HEK293 (cell line): ENCODE results near the gene MVB12A.

Source experiments
- CTCF ChIA-PET: fragments of 350-600 bp; formaldehyde crosslinking; extraction: SDS; loops from one replicate; lab custom pipeline; 2021; ENCODE audit warnings: antibody characterized with exemption; lab: Yijun Ruan, JAX
- POLR2A ChIA-PET: fragments of 300-600 bp; formaldehyde crosslinking; extraction: SDS; loops from one replicate; lab custom pipeline; 2020; ENCODE audit warnings: antibody characterized with exemption, inconsistent platforms; lab: Yijun Ruan, JAX
- H3K27ac ChIP-seq: fragments of 200-500 bp; sonication (Bioruptor generic); 2 replicates; pipeline ENCODE4 v1.5.1; 2014; ENCODE audit warnings: low read depth, low read length, control low read depth, inconsistent platforms; ENCODE audit errors: extremely low read depth
- H3K36me3 ChIP-seq, 2 experiments: fragments of 200-500 bp in 1 of 2; sonication (Bioruptor generic) in 1 of 2; 1 replicate in 1 of 2; 2 replicates in 1 of 2; pipeline ENCODE4 v1.5.1; 2014 to 2017; ENCODE audit warnings: inconsistent platforms in 2 of 2, low read length in 2 of 2; ENCODE audit not compliant: control insufficient read depth in 2 of 2, insufficient read depth in 1 of 2
- H3K4me1 ChIP-seq: fragments of 200-500 bp; sonication (Bioruptor generic); 2 replicates; pipeline ENCODE4 v1.5.1; 2014; ENCODE audit warnings: mild to moderate bottlenecking, low read length, inconsistent platforms; ENCODE audit not compliant: control insufficient read depth, insufficient read depth
- H3K4me3 ChIP-seq: 2 replicates; pipeline ENCODE4 v1.5.1; 2011; ENCODE audit warnings: low read depth, mild to moderate bottlenecking, control low read depth, low read length, moderate library complexity
- H3K9me3 ChIP-seq: fragments of 200-500 bp; sonication (Bioruptor generic); 2 replicates; pipeline ENCODE4 v1.5.1; 2014; ENCODE audit warnings: low read depth, low read length, inconsistent platforms; ENCODE audit not compliant: control insufficient read depth, insufficient read depth
- BCL11B ChIP-seq: fragments of 450-650 bp; formaldehyde crosslinking; IDR thresholded peaks from 2 replicates; pipeline ENCODE4 v1.5.1; 2016; ENCODE audit warnings: low read depth, missing biosample characterization, missing genetic modification characterization
- EGR2 ChIP-seq: fragments of 450-650 bp; formaldehyde crosslinking; IDR thresholded peaks from 2 replicates; pipeline ENCODE4 v1.5.1; 2016; ENCODE audit warnings: low read depth, missing biosample characterization, missing genetic modification characterization
- KLF1 ChIP-seq: fragments of 450-650 bp; formaldehyde crosslinking; IDR thresholded peaks from 2 replicates; pipeline ENCODE4 v1.5.1; 2016; ENCODE audit warnings: missing biosample characterization, missing genetic modification characterization
- KLF16 ChIP-seq: fragments of 450-650 bp; formaldehyde crosslinking; IDR thresholded peaks from 2 replicates; pipeline ENCODE4 v1.5.1; 2017; ENCODE audit warnings: missing biosample characterization, missing genetic modification characterization
- OVOL3 ChIP-seq: fragments of 450-650 bp; formaldehyde crosslinking; IDR thresholded peaks from 2 replicates; pipeline ENCODE4 v1.5.1; 2016; ENCODE audit warnings: missing biosample characterization, missing genetic modification characterization
- WT1 ChIP-seq: fragments of 450-650 bp; formaldehyde crosslinking; IDR thresholded peaks from 2 replicates; pipeline ENCODE4 v1.5.1; 2016; ENCODE audit warnings: missing biosample characterization, missing genetic modification characterization
- YY1 ChIP-seq: fragments of 450-650 bp; formaldehyde crosslinking; IDR thresholded peaks from 2 replicates; pipeline ENCODE4 v1.5.1; 2018; ENCODE audit warnings: missing biosample characterization, missing genetic modification characterization
- ZIC2 ChIP-seq: fragments of 450-650 bp; formaldehyde crosslinking; IDR thresholded peaks from 2 replicates; pipeline ENCODE4 v1.5.1; 2016; ENCODE audit warnings: missing biosample characterization, missing genetic modification characterization
- ZNF248 ChIP-seq: fragments of 450-650 bp; formaldehyde crosslinking; IDR thresholded peaks from 2 replicates; pipeline ENCODE4 v1.5.1; 2017; ENCODE audit warnings: missing biosample characterization, missing genetic modification characterization
- ZNF394 ChIP-seq: fragments of 450-650 bp; formaldehyde crosslinking; IDR thresholded peaks from 2 replicates; pipeline ENCODE4 v1.5.1; 2016; ENCODE audit warnings: missing biosample characterization, missing genetic modification characterization, mild to moderate bottlenecking, moderate library complexity, borderline replicate concordance
- ZNF501 ChIP-seq: fragments of 450-650 bp; formaldehyde crosslinking; IDR thresholded peaks from 2 replicates; pipeline ENCODE4 v1.5.1; 2016; ENCODE audit warnings: missing biosample characterization, missing genetic modification characterization
- ZNF548 ChIP-seq: fragments of 450-650 bp; formaldehyde crosslinking; IDR thresholded peaks from 2 replicates; pipeline ENCODE4 v1.5.1; 2016; ENCODE audit warnings: missing biosample characterization, missing genetic modification characterization
- ZNF555 ChIP-seq: fragments of 450-650 bp; formaldehyde crosslinking; conservative IDR thresholded peaks from 2 replicates; pipeline ENCODE4 v1.5.1; 2017; ENCODE audit warnings: missing biosample characterization, mild to moderate bottlenecking, missing genetic modification characterization, inconsistent platforms
- ZNF558 ChIP-seq: fragments of 450-650 bp; formaldehyde crosslinking; IDR thresholded peaks from 2 replicates; pipeline ENCODE4 v1.5.1; 2016; ENCODE audit warnings: missing biosample characterization, missing genetic modification characterization
- ZNF561 ChIP-seq: fragments of 450-650 bp; IDR thresholded peaks from 2 replicates; pipeline ENCODE4 v1.5.1; 2018; ENCODE audit warnings: missing biosample characterization, missing genetic modification characterization, borderline replicate concordance
- ZNF610 ChIP-seq: fragments of 450-650 bp; formaldehyde crosslinking; IDR thresholded peaks from 2 replicates; pipeline ENCODE4 v1.5.1; 2016; ENCODE audit warnings: missing biosample characterization, missing genetic modification characterization, borderline replicate concordance
- ZNF664 ChIP-seq: fragments of 450-650 bp; formaldehyde crosslinking; IDR thresholded peaks from 2 replicates; pipeline ENCODE4 v1.5.1; 2016; ENCODE audit warnings: missing biosample characterization, missing genetic modification characterization
- ZSCAN16 ChIP-seq: fragments of 450-650 bp; formaldehyde crosslinking; IDR thresholded peaks from 2 replicates; pipeline ENCODE4 v1.5.1; 2016; ENCODE audit warnings: missing biosample characterization, missing genetic modification characterization
- ZSCAN23 ChIP-seq: fragments of 450-650 bp; formaldehyde crosslinking; IDR thresholded peaks from 2 replicates; pipeline ENCODE4 v1.5.1; 2016; ENCODE audit warnings: missing biosample characterization, missing genetic modification characterization
- TF ChIP-seq, protein P1 (sequence below): fragments of 450-650 bp; formaldehyde crosslinking; IDR thresholded peaks from 2 replicates; pipeline ENCODE4 v1.5.1; 2016; ENCODE audit warnings: missing biosample characterization, missing genetic modification characterization, borderline replicate concordance
- TF ChIP-seq, protein P2 (sequence below): fragments of 450-650 bp; formaldehyde crosslinking; IDR thresholded peaks from 2 replicates; pipeline ENCODE4 v1.5.1; 2016; ENCODE audit warnings: missing biosample characterization, missing genetic modification characterization, borderline replicate concordance
- TF ChIP-seq, protein P3 (sequence below): fragments of 450-650 bp; formaldehyde crosslinking; IDR thresholded peaks from 2 replicates; pipeline ENCODE4 v1.5.1; 2017; ENCODE audit warnings: missing biosample characterization, missing genetic modification characterization
- TF ChIP-seq, protein P4 (sequence below): fragments of 450-650 bp; formaldehyde crosslinking; IDR thresholded peaks from 2 replicates; pipeline ENCODE4 v1.5.1; 2017; ENCODE audit warnings: missing biosample characterization, missing genetic modification characterization

Gene MVB12A

DNA sequence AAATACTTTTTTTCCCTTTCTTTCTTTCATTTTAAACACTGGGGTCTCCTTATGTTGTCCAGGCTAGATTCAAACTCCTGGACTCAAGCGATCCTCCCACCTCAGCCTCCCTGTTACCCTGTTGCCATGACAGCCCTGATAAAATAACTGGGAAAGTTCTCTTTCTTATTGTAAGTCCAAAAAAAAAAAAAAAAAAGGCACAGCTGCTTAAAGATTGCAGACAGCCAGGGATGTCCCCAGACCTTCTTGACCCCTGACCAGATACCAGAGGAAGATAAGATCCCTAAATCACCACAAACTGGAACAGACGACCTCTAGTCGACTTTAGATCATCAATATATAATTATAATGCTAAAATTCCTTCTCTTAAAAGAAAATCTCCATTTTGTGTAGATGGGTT, 1.1 kb upstream of the MVB12A start (continued):
- TF ChIP-seq, protein P1, sequence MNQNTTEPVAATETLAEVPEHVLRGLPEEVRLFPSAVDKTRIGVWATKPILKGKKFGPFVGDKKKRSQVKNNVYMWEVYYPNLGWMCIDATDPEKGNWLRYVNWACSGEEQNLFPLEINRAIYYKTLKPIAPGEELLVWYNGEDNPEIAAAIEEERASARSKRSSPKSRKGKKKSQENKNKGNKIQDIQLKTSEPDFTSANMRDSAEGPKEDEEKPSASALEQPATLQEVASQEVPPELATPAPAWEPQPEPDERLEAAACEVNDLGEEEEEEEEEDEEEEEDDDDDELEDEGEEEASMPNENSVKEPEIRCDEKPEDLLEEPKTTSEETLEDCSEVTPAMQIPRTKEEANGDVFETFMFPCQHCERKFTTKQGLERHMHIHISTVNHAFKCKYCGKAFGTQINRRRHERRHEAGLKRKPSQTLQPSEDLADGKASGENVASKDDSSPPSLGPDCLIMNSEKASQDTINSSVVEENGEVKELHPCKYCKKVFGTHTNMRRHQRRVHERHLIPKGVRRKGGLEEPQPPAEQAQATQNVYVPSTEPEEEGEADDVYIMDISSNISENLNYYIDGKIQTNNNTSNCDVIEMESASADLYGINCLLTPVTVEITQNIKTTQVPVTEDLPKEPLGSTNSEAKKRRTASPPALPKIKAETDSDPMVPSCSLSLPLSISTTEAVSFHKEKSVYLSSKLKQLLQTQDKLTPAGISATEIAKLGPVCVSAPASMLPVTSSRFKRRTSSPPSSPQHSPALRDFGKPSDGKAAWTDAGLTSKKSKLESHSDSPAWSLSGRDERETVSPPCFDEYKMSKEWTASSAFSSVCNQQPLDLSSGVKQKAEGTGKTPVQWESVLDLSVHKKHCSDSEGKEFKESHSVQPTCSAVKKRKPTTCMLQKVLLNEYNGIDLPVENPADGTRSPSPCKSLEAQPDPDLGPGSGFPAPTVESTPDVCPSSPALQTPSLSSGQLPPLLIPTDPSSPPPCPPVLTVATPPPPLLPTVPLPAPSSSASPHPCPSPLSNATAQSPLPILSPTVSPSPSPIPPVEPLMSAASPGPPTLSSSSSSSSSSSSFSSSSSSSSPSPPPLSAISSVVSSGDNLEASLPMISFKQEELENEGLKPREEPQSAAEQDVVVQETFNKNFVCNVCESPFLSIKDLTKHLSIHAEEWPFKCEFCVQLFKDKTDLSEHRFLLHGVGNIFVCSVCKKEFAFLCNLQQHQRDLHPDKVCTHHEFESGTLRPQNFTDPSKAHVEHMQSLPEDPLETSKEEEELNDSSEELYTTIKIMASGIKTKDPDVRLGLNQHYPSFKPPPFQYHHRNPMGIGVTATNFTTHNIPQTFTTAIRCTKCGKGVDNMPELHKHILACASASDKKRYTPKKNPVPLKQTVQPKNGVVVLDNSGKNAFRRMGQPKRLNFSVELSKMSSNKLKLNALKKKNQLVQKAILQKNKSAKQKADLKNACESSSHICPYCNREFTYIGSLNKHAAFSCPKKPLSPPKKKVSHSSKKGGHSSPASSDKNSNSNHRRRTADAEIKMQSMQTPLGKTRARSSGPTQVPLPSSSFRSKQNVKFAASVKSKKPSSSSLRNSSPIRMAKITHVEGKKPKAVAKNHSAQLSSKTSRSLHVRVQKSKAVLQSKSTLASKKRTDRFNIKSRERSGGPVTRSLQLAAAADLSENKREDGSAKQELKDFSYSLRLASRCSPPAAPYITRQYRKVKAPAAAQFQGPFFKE (tag by site-specific recombination): no peak
- TF ChIP-seq ZNF548 (tag by site-specific recombination): no peak

DNA sequence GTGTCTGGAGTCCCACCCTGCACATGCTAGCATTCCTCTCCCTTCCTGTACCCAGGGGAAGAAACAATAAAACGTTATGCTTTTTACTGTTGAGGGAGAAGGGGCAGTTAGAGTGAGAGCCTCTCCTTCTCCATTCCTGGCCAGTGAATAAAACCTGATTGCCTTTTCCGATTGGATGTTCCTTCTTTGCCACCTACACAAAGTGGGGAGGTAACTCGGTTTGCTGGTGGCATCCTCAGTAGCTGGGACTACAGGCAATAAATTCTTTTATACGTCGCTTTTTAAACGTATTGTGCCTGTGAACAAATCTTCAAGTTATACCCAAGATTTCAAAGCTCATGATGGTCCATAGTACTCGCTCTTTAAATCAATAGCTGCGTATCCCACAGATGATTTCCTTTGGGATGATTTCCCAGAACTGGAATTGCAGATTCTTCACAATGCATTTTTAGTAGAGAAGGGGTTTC, 660 bp upstream of the MVB12A start:
- H3K9me3 ChIP-seq: no peaks in the 10 kb centered on the region
- H3K4me1 ChIP-seq: no peaks in the 10 kb centered on the region; the same call in 1 of the 2 replicates
- H3K27ac ChIP-seq: peak overlapping the region; percentile 37
- H3K36me3 ChIP-seq: peaks cover 4 to 6% of the 10 kb centered on the region in 2 experiments; a peak in 2 of 3 replicates
- ChIA-PET POLR2A (interaction anchor here (0.6 to 1.6 kb wide), 21 partner anchors 8 to 440 kb away, joined by 3 to 12 read pairs (median 5); partner anchors contain the start of genes BST2, PGLS, RPL18A and SLC27A1), CTCF (interaction anchor here (0.6 to 1.2 kb wide), 6 partner anchors 18 to 909 kb away, joined by 3 to 7 read pairs (median 4); no protein-coding TSS in a partner anchor)
- H3K4me3 ChIP-seq: peak overlapping the region; percentile 48
- TF ChIP-seq ZNF248 (tag by site-specific recombination) (no peak), BCL11B (tag by site-specific recombination) (peak; percentile 33; the same call in 1 of the 2 replicates), ZSCAN16 (tag by site-specific recombination) (0 out of 2 replicates have a peak, but pooled peaks have one; percentile 18), ZNF501 (tag by site-specific recombination) (peak; percentile 21; the same call in 1 of the 2 replicates), ZNF394 (tag by site-specific recombination) (no peak), EGR2 (tag by site-specific recombination) (0 out of 2 replicates have a peak, but pooled peaks have one; percentile 28), ZNF555 (tag by site-specific recombination) (no peak), WT1 (tag by site-specific recombination) (0 out of 2 replicates have a peak, but pooled peaks have one; percentile 32), ZNF664 (tag by site-specific recombination) (0 out of 2 replicates have a peak, but pooled peaks have one; percentile 30), KLF1 (0 out of 2 replicates have a peak, but pooled peaks have one; percentile 33), KLF16 (no peak; the same call in 1 of the 2 replicates), ZNF561 (tag by site-specific recombination) (peak; percentile 92; the same call in 1 of the 2 replicates), YY1 (tag by site-specific recombination) (no peak), ZSCAN23 (0 out of 2 replicates have a peak, but pooled peaks have one; percentile 42), ZIC2 (tag by site-specific recombination) (no peak), ZNF558 (tag by site-specific recombination) (0 out of 2 replicates have a peak, but pooled peaks have one; percentile 18), ZNF610 (tag by site-specific recombination) (no peak), OVOL3 (no peak)
- TF ChIP-seq, protein P2, sequence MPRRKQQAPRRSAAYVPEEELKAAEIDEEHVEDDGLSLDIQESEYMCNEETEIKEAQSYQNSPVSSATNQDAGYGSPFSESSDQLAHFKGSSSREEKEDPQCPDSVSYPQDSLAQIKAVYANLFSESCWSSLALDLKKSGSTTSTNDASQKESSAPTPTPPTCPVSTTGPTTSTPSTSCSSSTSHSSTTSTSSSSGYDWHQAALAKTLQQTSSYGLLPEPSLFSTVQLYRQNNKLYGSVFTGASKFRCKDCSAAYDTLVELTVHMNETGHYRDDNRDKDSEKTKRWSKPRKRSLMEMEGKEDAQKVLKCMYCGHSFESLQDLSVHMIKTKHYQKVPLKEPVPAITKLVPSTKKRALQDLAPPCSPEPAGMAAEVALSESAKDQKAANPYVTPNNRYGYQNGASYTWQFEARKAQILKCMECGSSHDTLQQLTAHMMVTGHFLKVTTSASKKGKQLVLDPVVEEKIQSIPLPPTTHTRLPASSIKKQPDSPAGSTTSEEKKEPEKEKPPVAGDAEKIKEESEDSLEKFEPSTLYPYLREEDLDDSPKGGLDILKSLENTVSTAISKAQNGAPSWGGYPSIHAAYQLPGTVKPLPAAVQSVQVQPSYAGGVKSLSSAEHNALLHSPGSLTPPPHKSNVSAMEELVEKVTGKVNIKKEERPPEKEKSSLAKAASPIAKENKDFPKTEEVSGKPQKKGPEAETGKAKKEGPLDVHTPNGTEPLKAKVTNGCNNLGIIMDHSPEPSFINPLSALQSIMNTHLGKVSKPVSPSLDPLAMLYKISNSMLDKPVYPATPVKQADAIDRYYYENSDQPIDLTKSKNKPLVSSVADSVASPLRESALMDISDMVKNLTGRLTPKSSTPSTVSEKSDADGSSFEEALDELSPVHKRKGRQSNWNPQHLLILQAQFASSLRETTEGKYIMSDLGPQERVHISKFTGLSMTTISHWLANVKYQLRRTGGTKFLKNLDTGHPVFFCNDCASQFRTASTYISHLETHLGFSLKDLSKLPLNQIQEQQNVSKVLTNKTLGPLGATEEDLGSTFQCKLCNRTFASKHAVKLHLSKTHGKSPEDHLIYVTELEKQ (tag by site-specific recombination): 0 out of 2 replicates have a peak, but pooled peaks have one; percentile 49
- TF ChIP-seq, protein P3, sequence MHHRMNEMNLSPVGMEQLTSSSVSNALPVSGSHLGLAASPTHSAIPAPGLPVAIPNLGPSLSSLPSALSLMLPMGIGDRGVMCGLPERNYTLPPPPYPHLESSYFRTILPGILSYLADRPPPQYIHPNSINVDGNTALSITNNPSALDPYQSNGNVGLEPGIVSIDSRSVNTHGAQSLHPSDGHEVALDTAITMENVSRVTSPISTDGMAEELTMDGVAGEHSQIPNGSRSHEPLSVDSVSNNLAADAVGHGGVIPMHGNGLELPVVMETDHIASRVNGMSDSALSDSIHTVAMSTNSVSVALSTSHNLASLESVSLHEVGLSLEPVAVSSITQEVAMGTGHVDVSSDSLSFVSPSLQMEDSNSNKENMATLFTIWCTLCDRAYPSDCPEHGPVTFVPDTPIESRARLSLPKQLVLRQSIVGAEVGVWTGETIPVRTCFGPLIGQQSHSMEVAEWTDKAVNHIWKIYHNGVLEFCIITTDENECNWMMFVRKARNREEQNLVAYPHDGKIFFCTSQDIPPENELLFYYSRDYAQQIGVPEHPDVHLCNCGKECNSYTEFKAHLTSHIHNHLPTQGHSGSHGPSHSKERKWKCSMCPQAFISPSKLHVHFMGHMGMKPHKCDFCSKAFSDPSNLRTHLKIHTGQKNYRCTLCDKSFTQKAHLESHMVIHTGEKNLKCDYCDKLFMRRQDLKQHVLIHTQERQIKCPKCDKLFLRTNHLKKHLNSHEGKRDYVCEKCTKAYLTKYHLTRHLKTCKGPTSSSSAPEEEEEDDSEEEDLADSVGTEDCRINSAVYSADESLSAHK (tag by site-specific recombination): 0 out of 2 replicates have a peak, but pooled peaks have one; percentile 10
- TF ChIP-seq, protein P4, sequence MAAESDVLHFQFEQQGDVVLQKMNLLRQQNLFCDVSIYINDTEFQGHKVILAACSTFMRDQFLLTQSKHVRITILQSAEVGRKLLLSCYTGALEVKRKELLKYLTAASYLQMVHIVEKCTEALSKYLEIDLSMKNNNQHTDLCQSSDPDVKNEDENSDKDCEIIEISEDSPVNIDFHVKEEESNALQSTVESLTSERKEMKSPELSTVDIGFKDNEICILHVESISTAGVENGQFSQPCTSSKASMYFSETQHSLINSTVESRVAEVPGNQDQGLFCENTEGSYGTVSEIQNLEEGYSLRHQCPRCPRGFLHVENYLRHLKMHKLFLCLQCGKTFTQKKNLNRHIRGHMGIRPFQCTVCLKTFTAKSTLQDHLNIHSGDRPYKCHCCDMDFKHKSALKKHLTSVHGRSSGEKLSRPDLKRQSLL: no peak
